Measurements from ENCODE around the gene SMAGP.

- TF ChIP-seq POLR2A (IDR thresholded peaks at IDR 0.05; ENCODE audit: low read length) = no peak
- TF ChIP-seq GATA1 (IDR thresholded peaks at IDR 0.05; ENCODE audit: low read depth, low read length) = no peak
Measured at GRCh38 chr12:51210690-51211395, 59.4 kb downstream of the SMAGP start.
